Transverse colon (tissue), 4 donors: ENCODE results near the gene USP2. TPM values are rescaled to one million over a fixed set of nuclear protein-coding genes. Genes with fewer than 3 reads are reported as not detected.
A peak's percentile ranks its signal among the peaks of the same experiment; 100 is the strongest.

Source experiments
- DNase-seq: peaks from one replicate; pipeline ENCODE4 v3.0.0-alpha.2; 2019
- H3K27ac ChIP-seq, 4 donors: fragments of 200-600 bp; sonication (generic); 2 replicates each; pipeline ENCODE4 v1.5.1; 2016 to 2018; ENCODE audit warnings: inconsistent platforms in 4 of 4
- H3K27me3 ChIP-seq: fragments of 200-600 bp; sonication (generic); 2 replicates; pipeline ENCODE4 v1.5.1; 2017; ENCODE audit warnings: inconsistent platforms
- H3K36me3 ChIP-seq, 4 donors: fragments of 200-600 bp; sonication (generic); 2 replicates each; pipeline ENCODE4 v1.5.1; 2017 to 2019; ENCODE audit warnings: inconsistent platforms in 4 of 4
- H3K4me1 ChIP-seq, 4 donors: fragments of 200-600 bp; sonication (generic); 2 replicates each; pipeline ENCODE4 v1.5.1; 2017 to 2020; ENCODE audit warnings: inconsistent platforms in 4 of 4
- H3K4me3 ChIP-seq, 4 donors: fragments of 200-600 bp; sonication (generic); 1 replicate in 1 of 4; 2 replicates in 3 of 4; pipeline versions ENCODE4 v1.5.1 to v1.6.1; 2017 to 2019; ENCODE audit warnings: inconsistent platforms in 4 of 4
- H3K9me3 ChIP-seq, 2 donors: fragments of 200-600 bp; sonication (generic); 2 replicates each; pipeline ENCODE4 v1.5.1; 2017 to 2019; ENCODE audit warnings: inconsistent platforms in 2 of 2
- EP300 ChIP-seq: sonication (generic); formaldehyde crosslinking; IDR thresholded peaks from one replicate; pipeline ENCODE4 v1.6.1; 2017; ENCODE audit warnings: antibody characterized with exemption, low read depth
- POLR2A ChIP-seq: fragments of 450-650 bp; IDR thresholded peaks from one replicate; pipeline ENCODE4 v1.6.1; 2016; ENCODE audit warnings: antibody characterized with exemption, mild to moderate bottlenecking, moderate library complexity
- POLR2AphosphoS5 ChIP-seq, 3 donors: sonication (generic); formaldehyde crosslinking; IDR thresholded peaks; one replicate each; pipeline ENCODE4 v1.6.1; 2016; ENCODE audit warnings: antibody characterized with exemption in 3 of 3
- WGBS, 2 donors: methylation state at CpG; one replicate each; pipeline ENCODE4 v1.1.5; 2018; ENCODE audit warnings: low coverage in 1 of 2; 5-methylcytosine and 5-hydroxymethylcytosine counted together
- in situ Hi-C, 4 donors: fragments of 200-750 bp; cut with MboI; loops; one replicate each; pipeline versions ENCODE4 v1.15.0 to v1.15.1; 2017; ENCODE audit warnings: low sequenced_read_pairs in 3 of 4, low pct_ligation_motif_present in 1 of 4, low pct_unique_long_range_greater_than_20kb in 1 of 4
- intact Hi-C: fragments of 100-400 bp; cut with DNase I; formaldehyde crosslinking; loops from one replicate; pipeline ENCODE4 v1.15.1; 2023; ENCODE audit warnings: low total_unique reads
- total RNA-seq, 4 donors: library from RNA; depleted of rRNA; stranded (reverse); fragments of >200 nt; gene quantifications; one replicate each; pipeline ENCODE4 v1.1.0, GENCODE V29; 2016
- TF ChIP-seq, protein P1 (sequence below), 5 experiments: fragments of 200-600 bp in 3 of 5; fragments of 450-650 bp in 2 of 5; sonication (generic) in 3 of 5; IDR thresholded peaks; 1 replicate in 2 of 5; 2 replicates in 3 of 5; pipeline ENCODE4 v1.5.1; 2016 to 2017; ENCODE audit warnings: antibody characterized with exemption in 5 of 5, inconsistent platforms in 3 of 5, mild to moderate bottlenecking in 2 of 5, moderate library complexity in 1 of 5

The USP2 gene
- total RNA-seq, 4 donors from 2014 or later: 9.8 to 26.6 (median 22.7) TPM

DNA sequence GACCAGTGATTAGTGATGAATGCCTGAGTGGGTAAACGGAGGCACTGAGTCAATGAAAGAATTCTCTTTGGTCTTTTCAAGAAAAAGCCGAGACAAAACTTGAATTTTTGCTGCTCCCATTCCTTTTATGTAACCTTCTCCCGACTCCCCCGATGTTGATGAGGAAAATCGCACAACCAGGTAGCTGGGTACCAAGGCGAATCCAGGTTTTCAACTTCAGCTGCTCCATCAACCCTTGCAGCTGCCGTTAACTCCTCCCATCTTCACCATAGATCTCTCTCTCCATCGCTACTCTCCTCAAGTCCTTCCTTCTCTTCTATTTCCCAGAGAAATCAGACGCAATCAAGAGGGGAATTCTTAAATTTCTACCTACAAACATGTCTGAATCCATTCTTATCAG is 611 bp upstream of the USP2 start:
- Histone ChIP-seq H3K9me3 (no peaks in the 10 kb centered on the region), H3K36me3 (no peaks in the 10 kb centered on the region), H3K27ac (peak overlapping the region in 2 of 4 donors; percentile 17 to 61), H3K4me3 (peak overlapping the region in 3 of 4 donors; percentile 27 to 50 (median 32)), H3K27me3 (no peaks in the 10 kb centered on the region), H3K4me1 (peaks cover 5 to 15% (median 9%) of the 10 kb centered on the region in 4 donors)
- TF ChIP-seq POLR2AphosphoS5 (IDR thresholded peaks at IDR 0.05): no peak
- TF ChIP-seq, protein P1, sequence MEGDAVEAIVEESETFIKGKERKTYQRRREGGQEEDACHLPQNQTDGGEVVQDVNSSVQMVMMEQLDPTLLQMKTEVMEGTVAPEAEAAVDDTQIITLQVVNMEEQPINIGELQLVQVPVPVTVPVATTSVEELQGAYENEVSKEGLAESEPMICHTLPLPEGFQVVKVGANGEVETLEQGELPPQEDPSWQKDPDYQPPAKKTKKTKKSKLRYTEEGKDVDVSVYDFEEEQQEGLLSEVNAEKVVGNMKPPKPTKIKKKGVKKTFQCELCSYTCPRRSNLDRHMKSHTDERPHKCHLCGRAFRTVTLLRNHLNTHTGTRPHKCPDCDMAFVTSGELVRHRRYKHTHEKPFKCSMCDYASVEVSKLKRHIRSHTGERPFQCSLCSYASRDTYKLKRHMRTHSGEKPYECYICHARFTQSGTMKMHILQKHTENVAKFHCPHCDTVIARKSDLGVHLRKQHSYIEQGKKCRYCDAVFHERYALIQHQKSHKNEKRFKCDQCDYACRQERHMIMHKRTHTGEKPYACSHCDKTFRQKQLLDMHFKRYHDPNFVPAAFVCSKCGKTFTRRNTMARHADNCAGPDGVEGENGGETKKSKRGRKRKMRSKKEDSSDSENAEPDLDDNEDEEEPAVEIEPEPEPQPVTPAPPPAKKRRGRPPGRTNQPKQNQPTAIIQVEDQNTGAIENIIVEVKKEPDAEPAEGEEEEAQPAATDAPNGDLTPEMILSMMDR (IDR thresholded peaks at IDR 0.05): no peak
- TF ChIP-seq EP300: no peak
- no peak for TF ChIP-seq POLR2A
- intact Hi-C loops: no loop called here
- DNase-seq: no peak
- 12% methylated on average over 9 of the region's 9 CpGs for WGBS, 2 donors
- in situ Hi-C loops: no loop called here

DNA sequence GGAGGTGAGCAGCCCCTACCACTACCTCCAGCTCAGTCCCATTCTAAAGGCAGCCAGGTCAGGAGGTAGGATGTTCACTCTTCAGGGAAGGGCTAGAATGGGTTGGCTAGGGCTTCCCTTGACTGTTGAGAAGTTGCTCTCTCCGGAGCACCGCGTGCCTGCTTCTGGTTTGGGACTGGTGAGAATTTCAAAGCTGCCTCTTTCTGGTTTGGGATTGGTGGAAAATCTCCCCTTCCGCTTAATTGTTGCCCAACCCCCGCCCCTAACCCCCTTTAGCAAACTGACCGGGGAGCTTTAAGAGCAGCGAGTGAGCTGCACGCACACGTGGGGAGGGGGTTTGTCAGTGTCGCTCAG is 686 bp downstream of the USP2 start:
- TF ChIP-seq EP300 (no peak), POLR2A (no peak)
- 19% methylated on average over 10 of the region's 10 CpGs; no CpG with 5 or more reads in 1 of the 2 donors for WGBS, 2 donors
- no peaks in the 10 kb centered on the region for H3K9me3 ChIP-seq
- H3K4me1 ChIP-seq: peaks cover 5 to 15% (median 15%) of the 10 kb centered on the region in 4 donors
- intact Hi-C loops: loop anchor here (1.0 kb wide), 1 partner anchor 25 kb away; no protein-coding TSS in a partner anchor
- in situ Hi-C loops: no loop called here
- peak overlapping the region in 3 of 4 donors; percentile 21 to 50 (median 32) for H3K4me3 ChIP-seq
- H3K36me3 ChIP-seq: no peaks in the 10 kb centered on the region
- DNase-seq: no peak
- H3K27ac ChIP-seq: peak overlapping the region in 1 of 4 donors; percentile 45
- no peaks in the 10 kb centered on the region for H3K27me3 ChIP-seq

DNA sequence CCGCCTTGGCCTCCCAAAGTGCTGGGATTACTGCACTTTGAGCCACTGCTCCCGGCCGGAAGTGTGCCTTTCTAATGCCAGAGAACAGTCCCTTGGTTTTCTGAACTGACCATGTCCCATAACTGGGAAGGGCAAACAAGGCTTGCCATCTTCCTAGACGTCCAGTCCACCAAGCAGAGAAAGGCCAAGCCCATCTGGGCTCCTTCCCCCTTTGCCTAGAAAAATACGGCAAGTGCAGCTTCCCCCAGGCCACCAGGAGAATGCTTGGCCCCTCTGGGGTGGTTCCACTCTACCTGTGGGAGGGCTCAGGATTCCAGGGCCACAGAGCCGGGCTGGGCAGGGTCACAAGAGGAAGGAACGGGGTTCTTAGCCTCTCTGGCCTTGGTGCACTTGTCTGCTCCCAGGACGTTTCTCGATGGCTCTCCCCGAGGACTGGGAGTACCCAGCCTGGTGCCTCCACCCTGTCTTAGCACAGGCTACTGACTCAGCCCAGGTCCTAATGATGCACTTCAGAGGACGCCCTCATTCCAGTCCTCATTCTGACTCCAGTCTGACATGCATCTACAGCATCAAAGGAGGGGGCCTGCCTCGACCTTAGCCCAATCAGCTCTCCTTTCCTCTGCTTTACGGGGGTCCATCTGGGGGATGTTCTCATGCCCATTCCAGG is 1.2 kb downstream of the USP2 start:
- no peak for DNase-seq
- intact Hi-C loops (loop anchor here (1.0 kb wide), 1 partner anchor 24 kb away; no protein-coding TSS in a partner anchor), in situ Hi-C loops (no loop called here)
- TF ChIP-seq POLR2AphosphoS5 (IDR thresholded peaks at IDR 0.05): no peak
- no peak for TF ChIP-seq POLR2A
- TF ChIP-seq, protein P1 (IDR thresholded peaks at IDR 0.05): no peak
- no peak for TF ChIP-seq EP300
- Histone ChIP-seq H3K36me3 (no peaks in the 10 kb centered on the region), H3K4me1 (peaks cover 5 to 15% (median 15%) of the 10 kb centered on the region in 4 donors), H3K27me3 (no peaks in the 10 kb centered on the region), H3K27ac (no peak overlapping the region), H3K9me3 (no peaks in the 10 kb centered on the region), H3K4me3 (no peak overlapping the region)
- 73% methylated on average over 13 of the region's 13 CpGs; no CpG with 5 or more reads in 1 of the 2 donors for WGBS, 2 donors

DNA sequence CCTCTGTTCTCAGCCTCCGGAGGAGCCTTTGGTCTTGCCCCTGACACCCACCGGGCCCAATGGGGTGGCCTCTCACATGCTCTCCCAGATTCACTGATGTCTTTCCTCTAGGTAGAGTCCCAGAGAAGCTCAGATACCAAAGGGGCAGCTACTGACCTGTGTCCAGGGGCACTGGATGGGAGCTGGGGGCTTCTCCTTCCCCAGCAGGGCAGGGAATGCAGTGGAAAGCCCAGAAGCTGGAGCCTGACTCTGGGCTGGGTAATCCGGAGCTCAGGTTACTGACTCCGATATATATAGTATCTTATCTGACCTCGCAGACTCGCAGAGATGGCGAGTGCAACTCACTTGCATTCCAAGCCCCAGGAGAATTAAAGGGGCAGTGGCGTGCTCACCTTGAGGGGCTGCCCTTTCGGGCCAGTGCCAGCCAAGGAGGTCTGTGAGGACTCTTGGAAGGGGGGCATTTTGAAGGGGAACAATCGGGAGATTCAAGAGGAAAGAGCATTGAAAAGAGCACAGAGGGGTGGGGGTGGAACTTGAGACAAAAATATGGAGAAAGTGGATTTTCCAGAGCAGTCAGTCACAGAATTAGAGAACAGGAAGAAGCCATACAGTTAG is 2.5 kb downstream of the USP2 start:
- DNase-seq: no peak
- intact Hi-C loops: no loop called here
- in situ Hi-C loops: no loop called here
- Histone ChIP-seq H3K36me3 (no peaks in the 10 kb centered on the region), H3K27ac (no peak overlapping the region), H3K4me3 (no peak overlapping the region), H3K9me3 (no peaks in the 10 kb centered on the region), H3K27me3 (no peaks in the 10 kb centered on the region), H3K4me1 (peaks cover 5 to 23% (median 15%) of the 10 kb centered on the region in 4 donors)
- 79 to 100% methylated on average over 2 to 10 of the region's 10 CpGs for WGBS, 2 donors
- TF ChIP-seq EP300: no peak
- no peak for TF ChIP-seq POLR2AphosphoS5 (IDR thresholded peaks at IDR 0.05)
- TF ChIP-seq, protein P1 (IDR thresholded peaks at IDR 0.05): no peak
- TF ChIP-seq POLR2A: no peak
